Esophagus muscularis mucosa (tissue), 4 donors: ENCODE results near the gene MRPL50.

Source experiments
- CTCF ChIP-seq, 3 experiments: fragments of 200-600 bp in 2 of 3; fragments of 450-650 bp in 1 of 3; sonication (generic) in 2 of 3; IDR thresholded peaks; one replicate each; pipeline ENCODE4 v1.5.1; 2017 to 2019; ENCODE audit warnings: antibody characterized with exemption in 3 of 3, mild to moderate bottlenecking in 2 of 3, moderate library complexity in 1 of 3
- EP300 ChIP-seq: sonication (generic); formaldehyde crosslinking; IDR thresholded peaks from one replicate; pipeline ENCODE4 v1.6.1; 2017; ENCODE audit warnings: antibody characterized with exemption
- POLR2A ChIP-seq: fragments of 450-650 bp; IDR thresholded peaks from one replicate; pipeline ENCODE4 v1.6.1; 2017; ENCODE audit warnings: antibody characterized with exemption, moderate library complexity, mild to moderate bottlenecking, low read depth

GRCh38 chr9:101399643-101399970 is 1.2 kb upstream of the MRPL50 start:
- TF ChIP-seq CTCF (IDR thresholded peaks at IDR 0.05): no peak
- no peak for TF ChIP-seq POLR2A
- no peak for TF ChIP-seq EP300
